Osteoblast (primary cell): ENCODE data around the gene VSIG2. TPM values are rescaled to one million over a fixed set of nuclear protein-coding genes. Genes with fewer than 3 reads are reported as not detected.

Source experiments
- DNase-seq: peaks from one replicate; pipeline ENCODE4 v3.0.0; 2011; ENCODE audit warnings: low spot score, mixed read lengths; ENCODE audit not compliant: insufficient read length; ENCODE audit errors: missing footprints
- H2AFZ ChIP-seq: 2 replicates; pipeline ENCODE4 v1.6.0; 2011; ENCODE audit warnings: mild to moderate bottlenecking, low read length
- H3K27ac ChIP-seq: 2 replicates; pipeline ENCODE4 v1.5.1; 2011; ENCODE audit warnings: mild to moderate bottlenecking, low read depth, low read length, moderate library complexity
- H3K27me3 ChIP-seq: 2 replicates; pipeline ENCODE4 v1.6.0; 2012; ENCODE audit warnings: mild to moderate bottlenecking, control low read depth, inconsistent platforms, low read length, moderate library complexity; ENCODE audit not compliant: insufficient read depth
- H3K36me3 ChIP-seq: 2 replicates; pipeline ENCODE4 v1.5.1; 2011; ENCODE audit warnings: mild to moderate bottlenecking, low read length, control low read depth, moderate library complexity; ENCODE audit not compliant: insufficient read depth
- H3K4me1 ChIP-seq: 2 replicates; pipeline ENCODE4 v1.5.1; 2011; ENCODE audit warnings: mild to moderate bottlenecking, low read length, control low read depth, moderate library complexity; ENCODE audit not compliant: insufficient read depth
- H3K4me2 ChIP-seq: 2 replicates; pipeline ENCODE4 v1.6.0; 2011; ENCODE audit warnings: mild to moderate bottlenecking, low read length; ENCODE audit not compliant: insufficient read depth
- H3K4me3 ChIP-seq: fragments of 200-600 bp; sonication (generic); 3 replicates; pipeline ENCODE4 v1.5.1; 2012; ENCODE audit warnings: mild to moderate bottlenecking, low read length, inconsistent platforms; ENCODE audit not compliant: insufficient read depth
- H3K79me2 ChIP-seq: 2 replicates; pipeline ENCODE4 v1.6.0; 2012; ENCODE audit warnings: mild to moderate bottlenecking, low read length, control low read depth, inconsistent platforms; ENCODE audit not compliant: insufficient read depth
- H3K9me3 ChIP-seq: 2 replicates; pipeline ENCODE4 v1.5.1; 2011; ENCODE audit warnings: low read depth, low read length, control low read depth
- H4K20me1 ChIP-seq: 2 replicates; pipeline ENCODE4 v1.6.0; 2012; ENCODE audit warnings: mild to moderate bottlenecking, low read length, control low read depth; ENCODE audit not compliant: insufficient read depth
- total RNA-seq: library from RNA; depleted of rRNA; stranded (reverse); fragments of >200 nt; gene quantifications from 2 replicates; pipeline ENCODE4 v1.2.3, GENCODE V29; 2012
- TF ChIP-seq, protein P1 (sequence below): IDR thresholded peaks from 2 replicates; pipeline ENCODE4 v1.5.1; 2011; ENCODE audit warnings: mild to moderate bottlenecking, low read depth, low read length, moderate library complexity; ENCODE audit errors: extremely low read depth

The VSIG2 gene
- total RNA-seq, 1 donor: not detected

DNA sequence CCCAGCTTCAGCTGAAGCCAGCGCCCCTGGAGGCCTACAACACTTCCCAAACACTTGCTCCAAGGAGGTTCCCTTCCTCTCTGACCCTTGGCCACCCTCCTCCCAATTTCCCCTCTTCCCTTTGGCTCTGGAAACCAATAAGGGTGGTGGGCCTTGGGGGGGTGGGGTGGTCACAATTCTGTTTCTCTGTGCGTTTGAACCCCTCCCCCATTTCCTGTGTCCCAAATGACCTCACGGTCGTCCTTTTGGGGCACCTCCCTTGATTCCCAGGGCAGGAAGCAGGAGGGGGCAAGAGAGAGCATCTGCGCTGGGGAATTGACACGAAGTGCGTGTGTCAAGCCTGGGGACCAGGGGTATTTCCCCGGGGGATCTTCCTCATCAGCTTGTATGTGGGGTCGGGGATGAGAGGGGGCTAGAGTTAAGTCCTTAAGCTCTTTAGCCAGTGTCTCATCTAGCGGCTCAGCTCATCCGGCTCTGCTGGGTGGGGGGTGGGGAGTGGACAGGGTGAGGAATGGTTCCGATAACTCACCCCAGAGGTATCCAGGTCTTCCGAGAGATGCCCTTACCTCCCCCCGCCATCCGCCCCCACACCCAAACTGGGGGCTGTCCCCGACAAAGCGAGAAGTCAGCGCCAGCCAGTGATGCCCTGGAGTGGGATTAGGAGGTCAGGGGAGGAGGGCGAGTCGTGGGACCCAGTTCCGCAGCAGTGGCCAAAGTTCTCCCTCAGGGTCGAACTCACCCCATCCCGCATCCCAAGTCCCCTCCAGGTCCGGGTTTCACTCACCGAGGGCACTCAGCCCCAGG lies 9.4 kb upstream of the VSIG2 start:
- Histone ChIP-seq H3K79me2 (no peaks in the 10 kb centered on the region), H4K20me1 (peaks cover 14% of the 10 kb centered on the region), H3K4me2 (no peak overlapping the region), H3K9me3 (no peaks in the 10 kb centered on the region), H3K27me3 (peaks cover 64% of the 10 kb centered on the region), H3K4me1 (peaks cover 14% of the 10 kb centered on the region), H3K36me3 (peaks cover 2% of the 10 kb centered on the region), H3K4me3 (no peak overlapping the region), H2AFZ (no peak overlapping the region), H3K27ac (no peak overlapping the region)
- DNase-seq: no peak
- TF ChIP-seq, protein P1, sequence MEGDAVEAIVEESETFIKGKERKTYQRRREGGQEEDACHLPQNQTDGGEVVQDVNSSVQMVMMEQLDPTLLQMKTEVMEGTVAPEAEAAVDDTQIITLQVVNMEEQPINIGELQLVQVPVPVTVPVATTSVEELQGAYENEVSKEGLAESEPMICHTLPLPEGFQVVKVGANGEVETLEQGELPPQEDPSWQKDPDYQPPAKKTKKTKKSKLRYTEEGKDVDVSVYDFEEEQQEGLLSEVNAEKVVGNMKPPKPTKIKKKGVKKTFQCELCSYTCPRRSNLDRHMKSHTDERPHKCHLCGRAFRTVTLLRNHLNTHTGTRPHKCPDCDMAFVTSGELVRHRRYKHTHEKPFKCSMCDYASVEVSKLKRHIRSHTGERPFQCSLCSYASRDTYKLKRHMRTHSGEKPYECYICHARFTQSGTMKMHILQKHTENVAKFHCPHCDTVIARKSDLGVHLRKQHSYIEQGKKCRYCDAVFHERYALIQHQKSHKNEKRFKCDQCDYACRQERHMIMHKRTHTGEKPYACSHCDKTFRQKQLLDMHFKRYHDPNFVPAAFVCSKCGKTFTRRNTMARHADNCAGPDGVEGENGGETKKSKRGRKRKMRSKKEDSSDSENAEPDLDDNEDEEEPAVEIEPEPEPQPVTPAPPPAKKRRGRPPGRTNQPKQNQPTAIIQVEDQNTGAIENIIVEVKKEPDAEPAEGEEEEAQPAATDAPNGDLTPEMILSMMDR: no peak

DNA sequence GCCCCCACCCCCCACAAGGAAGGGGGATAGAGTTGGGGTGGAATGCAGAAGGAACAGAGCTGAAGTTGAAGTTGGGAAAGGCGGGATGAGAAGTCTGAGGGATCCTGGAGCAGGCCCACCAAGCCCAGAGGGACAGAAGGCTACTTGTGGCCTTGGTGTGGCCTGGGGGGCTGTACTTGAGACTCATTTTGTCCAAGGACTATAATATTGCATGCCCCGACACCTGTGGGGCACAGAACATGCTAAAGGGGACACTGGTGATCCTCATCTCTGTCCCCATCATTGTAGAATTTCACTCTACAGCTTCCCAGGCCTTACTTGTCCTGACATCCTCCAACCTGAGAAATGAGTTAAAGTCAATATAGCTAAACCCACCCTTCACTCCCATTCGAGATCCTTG lies 8.8 kb upstream of the VSIG2 start:
- H3K27me3 ChIP-seq: peaks cover 71% of the 10 kb centered on the region
- peaks cover 14% of the 10 kb centered on the region for H3K4me1 ChIP-seq
- peak; percentile 51 for DNase-seq
- peaks cover 2% of the 10 kb centered on the region for H3K36me3 ChIP-seq
- H3K27ac ChIP-seq: no peak overlapping the region
- no peak overlapping the region for H3K4me2 ChIP-seq
- no peak overlapping the region for H2AFZ ChIP-seq
- H3K4me3 ChIP-seq: no peak overlapping the region
- TF ChIP-seq, protein P1: no peak
- H3K9me3 ChIP-seq: no peaks in the 10 kb centered on the region
- no peaks in the 10 kb centered on the region for H3K79me2 ChIP-seq
- peaks cover 14% of the 10 kb centered on the region for H4K20me1 ChIP-seq

DNA sequence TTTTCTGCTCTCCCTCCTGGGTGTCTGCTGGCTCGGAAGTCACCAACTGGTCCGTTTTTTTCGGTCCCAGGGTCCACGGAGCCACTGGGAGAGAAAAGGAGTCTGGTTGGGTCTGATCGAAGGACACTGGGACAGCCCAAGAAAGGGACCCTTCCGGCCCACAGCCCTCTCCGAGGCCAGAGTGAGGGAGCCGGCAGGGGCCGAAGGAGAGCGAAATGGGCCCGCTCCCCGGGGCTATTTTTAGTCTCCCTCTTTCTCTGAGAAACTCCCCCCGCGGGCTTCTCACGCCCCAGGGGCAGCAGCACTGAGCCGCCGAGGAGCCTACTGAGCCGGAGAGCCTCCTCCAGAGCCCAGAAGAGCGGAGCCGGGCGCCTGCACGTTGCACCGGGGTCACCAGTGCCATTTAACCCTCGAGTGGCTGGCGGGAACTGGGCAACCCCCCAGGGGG lies 8.2 kb upstream of the VSIG2 start:
- Histone ChIP-seq H3K4me3 (no peak overlapping the region), H3K36me3 (peaks cover 2% of the 10 kb centered on the region), H3K79me2 (no peaks in the 10 kb centered on the region), H2AFZ (no peak overlapping the region), H3K9me3 (no peaks in the 10 kb centered on the region), H3K4me2 (no peak overlapping the region), H3K4me1 (peaks cover 14% of the 10 kb centered on the region), H3K27ac (no peak overlapping the region), H4K20me1 (peaks cover 14% of the 10 kb centered on the region), H3K27me3 (peaks cover 72% of the 10 kb centered on the region)
- peak; percentile 82 for DNase-seq
- TF ChIP-seq, protein P1: no peak
